GM12872 (cell line): ENCODE measurements around the gene AKT3.

ENCODE experiments used
- CTCF ChIP-seq: IDR thresholded peaks from 3 replicates; pipeline ENCODE4 v1.5.1; 2011; ENCODE audit warnings: low read depth, mild to moderate bottlenecking, low read length, moderate library complexity; ENCODE audit not compliant: insufficient read depth

The AKT3 gene

GRCh38 chr1:243719476-243719875, 130.6 kb downstream of the AKT3 start:
- TF ChIP-seq CTCF = no peak

- no peak for TF ChIP-seq CTCF
Observed at GRCh38 chr1:243718893-243719292, 131.2 kb downstream of the AKT3 start.

- TF ChIP-seq CTCF = no peak
Observed at GRCh38 chr1:243718022-243718421, 132.0 kb downstream of the AKT3 start.

GRCh38 chr1:243716906-243717305, 133.1 kb downstream of the AKT3 start:
- TF ChIP-seq CTCF = no peak

GRCh38 chr1:243715285-243715684, 134.8 kb downstream of the AKT3 start:
- no peak for TF ChIP-seq CTCF

GRCh38 chr1:243713470-243714186, 136.4 kb downstream of the AKT3 start:
- TF ChIP-seq CTCF = no peak

GRCh38 chr1:243712941-243713340, 137.1 kb downstream of the AKT3 start:
- TF ChIP-seq CTCF = peak; percentile 27; the same call in 1 of the 3 replicates
